Memory B cell (primary cell): ENCODE results near the gene MRPL21.

Experiments used
- ATAC-seq: fragments of 150-1000 bp; cut with Tn5 transposase; 2 replicates; pipeline ENCODE4 v1.10.0; 2021; ENCODE audit warnings: low read depth, mild to moderate bottlenecking, moderate library complexity
- DNase-seq, 2 donors: peaks; one replicate each; pipeline ENCODE4 v3.0.0; 2022; ENCODE audit warnings: low spot score in 2 of 2
- H3K27ac Mint-ChIP-seq: one replicate; pipeline ENCODE4 v1.8.0; 2022; ENCODE audit warnings: mild to moderate bottlenecking, moderate library complexity, mixed read lengths
- H3K27me3 Mint-ChIP-seq: one replicate; pipeline ENCODE4 v1.8.0; 2022; ENCODE audit warnings: mixed read lengths
- H3K36me3 Mint-ChIP-seq: one replicate; pipeline ENCODE4 v1.8.0; 2022; ENCODE audit warnings: mild to moderate bottlenecking, mixed read lengths
- H3K4me1 Mint-ChIP-seq: one replicate; pipeline ENCODE4 v1.8.0; 2022; ENCODE audit warnings: mixed read lengths
- H3K4me3 Mint-ChIP-seq: one replicate; pipeline ENCODE4 v1.8.0; 2022; ENCODE audit warnings: mild to moderate bottlenecking, moderate library complexity, mixed read lengths
- H3K9me3 Mint-ChIP-seq: one replicate; pipeline ENCODE4 v1.8.0; 2022; ENCODE audit warnings: mixed read lengths

MRPL21 gene

GRCh38 chr11:68903288-68904247, at the start of gene MRPL21, which contains the start of gene IGHMBP2:
TSS of gene MRPL21 (minus strand) at chr11:68903832. CDS start at chr11:68903810, 22 bp downstream.
TSS of gene IGHMBP2 (plus strand) at chr11:68903891. CDS start at chr11:68903953, 62 bp downstream.
- ATAC-seq, result peak; percentile 99
- DNase-seq, result peak; percentile 82 to 92
- peaks cover 34% of the 10 kb centered on the region for H3K4me1 Mint-ChIP-seq
- H3K27me3 Mint-ChIP-seq, result no peaks in the 10 kb centered on the region
- peak within 1 kb of the TSS; percentile 99 for H3K4me3 Mint-ChIP-seq
- H3K27ac Mint-ChIP-seq, result peak within 1 kb of the TSS; percentile 98
- no peaks in the 10 kb centered on the region for H3K9me3 Mint-ChIP-seq
- H3K36me3 Mint-ChIP-seq, result peaks cover 14% of the 10 kb centered on the region

DNA sequence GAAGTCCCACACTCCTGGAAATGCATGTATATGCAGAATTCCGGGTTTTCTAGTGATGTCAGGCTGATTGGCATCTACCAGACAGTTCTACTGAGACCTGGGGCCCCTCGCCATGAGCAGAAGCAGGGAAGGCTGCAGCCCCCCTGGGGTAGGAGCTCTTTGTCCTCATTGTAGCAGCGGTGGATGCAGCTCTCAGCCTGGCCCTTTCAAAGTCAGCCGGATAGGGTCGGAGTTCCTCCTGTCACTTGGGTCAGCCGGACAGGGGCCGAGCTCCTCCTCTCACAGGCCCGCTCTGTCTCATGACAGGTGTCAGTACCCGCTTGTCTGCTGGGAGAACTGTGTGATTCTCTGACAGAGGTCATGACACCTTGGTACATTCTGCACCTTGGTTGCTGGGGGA, 47.1 kb upstream of the MRPL21 start:
- H3K4me3 Mint-ChIP-seq, result no peak overlapping the region
- peaks cover 5% of the 10 kb centered on the region for H3K4me1 Mint-ChIP-seq
- ATAC-seq, result no peak
- H3K27me3 Mint-ChIP-seq, result peaks cover 3% of the 10 kb centered on the region
- H3K9me3 Mint-ChIP-seq, result no peaks in the 10 kb centered on the region
- DNase-seq, result no peak
- no peak overlapping the region for H3K27ac Mint-ChIP-seq
- H3K36me3 Mint-ChIP-seq, result no peaks in the 10 kb centered on the region

DNA sequence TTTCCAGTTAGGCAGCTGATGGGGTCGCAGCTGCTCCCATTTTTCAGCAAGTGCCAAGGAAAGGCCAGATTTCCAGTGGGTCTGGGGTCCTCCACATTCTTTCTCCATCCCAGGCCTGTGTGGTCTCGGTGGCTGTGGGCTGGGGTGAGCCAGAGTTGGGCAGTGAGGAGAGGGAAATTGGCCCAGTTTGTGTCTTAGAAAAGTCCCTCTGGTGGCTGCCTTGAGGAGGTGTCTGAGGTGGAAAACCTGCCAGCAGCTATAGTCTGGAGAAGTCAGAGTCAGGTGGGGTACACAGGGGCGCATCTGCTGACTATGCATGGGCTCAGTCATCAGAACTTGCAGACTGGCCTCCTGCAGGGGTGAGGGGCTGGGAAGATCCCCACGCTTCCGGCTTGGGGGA, 46.6 kb upstream of the MRPL21 start:
- Mint-ChIP-seq H3K4me1 (peaks cover 1% of the 10 kb centered on the region), H3K36me3 (no peaks in the 10 kb centered on the region), H3K9me3 (no peaks in the 10 kb centered on the region), H3K27me3 (peaks cover 3% of the 10 kb centered on the region), H3K27ac (no peak overlapping the region), H3K4me3 (no peak overlapping the region)
- ATAC-seq, result no peak
- DNase-seq, result no peak

GRCh38 chr11:68948935-68949334, 45.3 kb upstream of the MRPL21 start:
- H3K36me3 Mint-ChIP-seq, result no peaks in the 10 kb centered on the region
- ATAC-seq (no peak), DNase-seq (no peak)
- H3K27me3 Mint-ChIP-seq, result no peaks in the 10 kb centered on the region
- no peak overlapping the region for H3K4me3 Mint-ChIP-seq
- H3K27ac Mint-ChIP-seq, result no peak overlapping the region
- no peaks in the 10 kb centered on the region for H3K4me1 Mint-ChIP-seq
- no peaks in the 10 kb centered on the region for H3K9me3 Mint-ChIP-seq

DNA sequence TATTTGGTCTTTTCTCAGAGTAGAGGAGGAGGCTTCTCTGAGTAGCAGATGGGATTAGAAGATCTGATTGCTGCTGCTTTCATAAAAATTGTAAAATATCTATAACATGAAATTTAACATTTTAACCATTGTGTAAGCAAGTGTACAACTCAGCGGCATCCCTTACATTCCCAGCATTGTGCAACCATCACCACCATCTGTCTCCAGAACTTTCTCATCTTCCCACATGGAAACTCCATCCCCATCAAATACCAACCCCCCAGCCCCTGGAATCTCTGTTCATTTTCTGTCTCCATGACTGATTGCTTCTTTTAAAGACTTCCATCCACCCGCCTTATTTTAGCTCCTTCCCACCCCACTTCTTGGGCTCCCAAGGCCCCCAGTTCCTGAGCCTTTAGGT, 44.9 kb upstream of the MRPL21 start:
- Mint-ChIP-seq H3K36me3 (no peaks in the 10 kb centered on the region), H3K27ac (no peak overlapping the region), H3K9me3 (no peaks in the 10 kb centered on the region), H3K27me3 (no peaks in the 10 kb centered on the region), H3K4me3 (no peak overlapping the region), H3K4me1 (no peaks in the 10 kb centered on the region)
- ATAC-seq (no peak), DNase-seq (no peak)

DNA sequence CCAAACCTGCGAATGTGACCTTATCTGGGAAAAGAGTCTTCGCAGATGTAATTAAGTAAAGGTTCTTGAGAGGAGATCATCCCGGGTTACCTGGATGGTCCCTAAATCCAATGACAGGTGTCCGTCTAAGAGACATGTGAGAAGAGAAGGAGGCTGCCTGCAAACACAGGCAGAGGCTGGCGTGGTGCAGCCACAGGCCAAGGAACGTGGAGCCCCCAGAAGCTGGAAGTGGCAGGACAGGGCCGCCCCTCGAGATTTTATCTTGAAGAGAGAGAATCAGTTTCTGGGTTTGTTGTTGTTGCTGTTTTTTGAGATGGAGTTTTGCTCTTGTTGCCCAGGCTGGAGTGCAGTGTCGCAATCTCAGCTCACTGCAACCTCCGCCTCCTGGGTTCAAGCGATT, 43.5 kb upstream of the MRPL21 start:
- DNase-seq (no peak), ATAC-seq (no peak)
- Mint-ChIP-seq H3K4me3 (no peak overlapping the region), H3K4me1 (no peaks in the 10 kb centered on the region), H3K36me3 (no peaks in the 10 kb centered on the region), H3K27ac (no peak overlapping the region), H3K9me3 (no peaks in the 10 kb centered on the region), H3K27me3 (no peaks in the 10 kb centered on the region)

- Mint-ChIP-seq H3K9me3 (no peaks in the 10 kb centered on the region), H3K4me3 (no peak overlapping the region), H3K4me1 (no peaks in the 10 kb centered on the region), H3K36me3 (no peaks in the 10 kb centered on the region), H3K27me3 (no peaks in the 10 kb centered on the region), H3K27ac (no peak overlapping the region)
- DNase-seq (no peak), ATAC-seq (no peak)
Measured at GRCh38 chr11:68946416-68947090, 42.9 kb upstream of the MRPL21 start.

DNA sequence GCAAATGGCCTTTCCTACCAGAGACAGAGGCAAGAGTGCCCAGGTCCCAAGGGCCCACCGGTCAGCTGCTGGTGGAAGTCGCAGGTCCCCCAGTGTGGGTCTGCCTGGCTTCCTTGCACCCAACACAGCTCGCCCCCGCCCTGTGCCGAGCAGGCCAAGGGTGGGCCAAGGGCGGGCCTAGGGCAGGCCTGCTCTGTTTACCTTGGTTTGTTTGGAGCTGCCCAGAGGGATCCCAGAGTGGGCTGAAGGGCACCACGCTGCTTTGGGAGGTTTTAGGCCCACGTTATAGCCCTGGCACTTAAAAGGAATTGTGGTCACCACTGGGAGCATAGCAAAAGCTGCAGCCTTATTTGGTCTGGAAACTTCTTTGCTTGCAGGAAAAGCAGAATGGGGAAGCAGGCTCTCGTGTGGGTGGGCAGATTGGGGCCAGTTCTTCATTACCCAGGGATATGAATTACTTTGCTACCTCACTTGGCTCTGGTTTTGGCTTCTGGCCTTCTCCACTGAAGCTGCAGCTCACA, 39.2 kb upstream of the MRPL21 start:
- no peak for DNase-seq

GRCh38 chr11:68942095-68942620, 38.5 kb upstream of the MRPL21 start:
- ATAC-seq (no peak), DNase-seq (no peak)
- H3K9me3 Mint-ChIP-seq, result no peaks in the 10 kb centered on the region
- H3K27me3 Mint-ChIP-seq, result no peaks in the 10 kb centered on the region
- no peaks in the 10 kb centered on the region for H3K4me1 Mint-ChIP-seq
- H3K4me3 Mint-ChIP-seq, result no peak overlapping the region
- H3K36me3 Mint-ChIP-seq, result peaks cover 10% of the 10 kb centered on the region
- no peak overlapping the region for H3K27ac Mint-ChIP-seq

More for the DNA sequence above, 39.2 kb upstream of the MRPL21 start:
- Mint-ChIP-seq H3K27me3 (no peaks in the 10 kb centered on the region), H3K4me3 (no peak overlapping the region), H3K27ac (no peak overlapping the region), H3K9me3 (no peaks in the 10 kb centered on the region), H3K36me3 (peaks cover 10% of the 10 kb centered on the region), H3K4me1 (no peaks in the 10 kb centered on the region)
- no peak for ATAC-seq

DNA sequence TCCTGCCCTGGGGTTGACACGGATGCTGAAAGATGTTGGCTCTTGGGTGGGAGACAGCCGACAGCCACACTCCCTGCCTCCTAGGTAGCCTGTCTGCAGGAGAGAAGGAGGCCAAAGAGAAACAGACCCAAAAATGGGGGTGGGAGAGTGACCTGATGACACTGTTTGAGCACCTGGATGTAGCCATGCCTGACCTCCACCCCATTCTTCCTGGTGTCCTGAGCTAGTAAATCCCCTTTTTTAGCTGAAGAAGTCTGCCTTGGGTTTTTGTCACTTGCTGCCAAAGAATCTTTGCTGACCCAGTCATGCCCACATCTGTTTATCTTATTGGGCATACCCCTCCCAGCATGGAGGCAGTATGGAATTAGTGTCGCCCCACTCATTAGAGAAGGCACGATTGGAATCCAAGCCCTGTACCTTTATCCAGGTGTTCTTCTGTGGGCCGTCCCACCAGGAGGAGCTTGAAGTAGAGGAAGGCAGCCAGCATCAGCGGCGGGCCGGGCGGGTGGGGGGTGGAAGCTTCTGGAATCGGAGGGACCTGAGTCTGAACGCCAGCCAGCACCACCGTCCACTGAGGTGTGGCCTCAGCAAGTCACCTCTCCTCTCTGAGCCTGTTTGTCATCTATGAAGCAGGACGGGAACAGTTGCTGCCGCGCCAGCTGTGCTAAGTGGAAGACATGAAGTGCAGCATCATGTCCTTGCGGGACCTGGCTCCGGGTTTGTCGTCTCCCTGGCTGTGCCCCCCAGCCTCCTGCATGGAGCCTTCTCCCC, 37.9 kb upstream of the MRPL21 start:
- no peaks in the 10 kb centered on the region for H3K27me3 Mint-ChIP-seq
- DNase-seq (no peak), ATAC-seq (no peak)
- H3K9me3 Mint-ChIP-seq, result no peaks in the 10 kb centered on the region
- H3K27ac Mint-ChIP-seq, result no peak overlapping the region
- no peak overlapping the region for H3K4me3 Mint-ChIP-seq
- peaks cover 12% of the 10 kb centered on the region for H3K36me3 Mint-ChIP-seq
- no peaks in the 10 kb centered on the region for H3K4me1 Mint-ChIP-seq

GRCh38 chr11:68940651-68941323, 37.2 kb upstream of the MRPL21 start:
- H3K27me3 Mint-ChIP-seq, result no peaks in the 10 kb centered on the region

DNA sequence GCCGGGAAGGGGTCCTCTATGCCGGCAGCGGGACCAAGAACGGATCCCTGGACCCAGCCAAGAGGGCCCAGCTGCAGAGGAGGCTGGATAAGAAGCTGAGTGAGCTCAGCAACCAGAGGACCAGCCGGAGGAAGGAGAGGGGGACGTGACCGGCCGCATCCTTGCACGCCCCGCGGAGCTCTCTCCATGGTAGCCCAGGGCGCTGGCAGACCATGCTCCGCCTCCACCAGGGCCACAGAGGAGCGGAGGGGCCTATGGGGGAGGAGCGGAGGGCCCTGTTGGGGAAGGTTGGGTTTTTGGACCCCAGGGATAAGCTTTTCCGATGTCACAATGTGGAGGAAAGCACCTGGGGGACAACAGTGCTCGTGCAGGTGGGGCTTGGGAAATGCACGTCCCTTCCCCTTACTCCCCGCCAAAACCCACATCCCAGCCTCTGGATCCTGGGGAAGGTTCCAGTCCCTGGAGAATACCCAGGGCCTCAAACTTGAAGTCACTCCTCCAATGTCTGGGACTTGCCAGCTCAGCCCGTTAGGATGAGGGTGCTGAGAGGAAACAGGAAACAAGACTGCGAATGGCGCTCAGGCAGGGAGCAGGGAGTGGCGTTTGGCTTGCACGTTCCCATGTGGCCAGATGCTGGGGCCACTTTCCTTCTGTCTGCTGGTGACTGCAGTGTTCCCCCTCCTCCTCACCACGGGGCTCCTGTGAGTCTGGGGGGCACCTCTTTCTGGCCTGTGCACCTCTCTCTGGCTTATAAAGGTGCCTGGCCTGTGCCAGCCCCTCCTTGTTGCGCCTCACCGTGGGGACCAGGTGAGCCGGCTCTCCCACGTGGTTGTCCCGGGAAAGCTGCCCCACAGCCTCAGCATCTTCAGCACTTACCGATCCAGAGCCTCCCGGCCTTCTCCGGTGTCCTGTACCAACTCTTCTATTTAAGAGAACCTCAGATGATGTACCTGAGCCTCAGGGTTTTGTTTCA, 36.2 kb upstream of the MRPL21 start:
- ATAC-seq, result no peak
- no peak for DNase-seq
- no peak overlapping the region for H3K4me3 Mint-ChIP-seq
- no peaks in the 10 kb centered on the region for H3K27me3 Mint-ChIP-seq
- no peaks in the 10 kb centered on the region for H3K4me1 Mint-ChIP-seq
- peaks cover 17% of the 10 kb centered on the region for H3K36me3 Mint-ChIP-seq
- H3K27ac Mint-ChIP-seq, result no peak overlapping the region
- H3K9me3 Mint-ChIP-seq, result no peaks in the 10 kb centered on the region

More at GRCh38 chr11:68940651-68941323, 37.2 kb upstream of the MRPL21 start:
- H3K4me1 Mint-ChIP-seq, result no peaks in the 10 kb centered on the region
- no peak overlapping the region for H3K4me3 Mint-ChIP-seq
- H3K27ac Mint-ChIP-seq, result no peak overlapping the region
- DNase-seq, result no peak
- no peaks in the 10 kb centered on the region for H3K9me3 Mint-ChIP-seq
- no peak for ATAC-seq
- peaks cover 14% of the 10 kb centered on the region for H3K36me3 Mint-ChIP-seq
